GM18519 (cell line): ENCODE data around the gene TSPEAR.

Experiments
- ATAC-seq: cut with Tn5 transposase; IDR thresholded peaks from one replicate; pipeline ENCODE4 v1.9.1; 2021; ENCODE audit warnings: mild to moderate bottlenecking, moderate library complexity; ENCODE audit not compliant: unreplicated experiment, low FRiP score

The TSPEAR gene

GRCh38 chr21:44535963-44536362 lies 175.4 kb downstream of the TSPEAR start:
- no peak for ATAC-seq

DNA sequence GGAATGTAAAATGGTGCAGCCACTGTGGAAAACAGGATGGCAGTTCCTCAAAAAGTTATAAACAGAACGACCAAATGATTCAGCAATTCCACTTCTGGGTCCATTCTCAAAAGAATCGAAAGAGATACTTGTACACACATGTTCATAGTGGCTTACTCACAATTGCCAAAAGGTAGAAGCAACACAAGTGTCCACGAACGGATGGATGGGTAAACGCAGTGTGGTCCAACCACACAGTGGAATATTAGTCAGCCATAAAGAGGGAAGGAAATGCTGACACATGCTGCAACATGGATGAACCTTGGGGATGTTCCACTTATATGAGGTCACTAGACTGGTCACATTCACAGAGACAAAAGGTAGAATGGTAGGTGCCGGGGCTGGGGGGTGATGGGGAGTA lies 176.7 kb downstream of the TSPEAR start:
- ATAC-seq: no peak

DNA sequence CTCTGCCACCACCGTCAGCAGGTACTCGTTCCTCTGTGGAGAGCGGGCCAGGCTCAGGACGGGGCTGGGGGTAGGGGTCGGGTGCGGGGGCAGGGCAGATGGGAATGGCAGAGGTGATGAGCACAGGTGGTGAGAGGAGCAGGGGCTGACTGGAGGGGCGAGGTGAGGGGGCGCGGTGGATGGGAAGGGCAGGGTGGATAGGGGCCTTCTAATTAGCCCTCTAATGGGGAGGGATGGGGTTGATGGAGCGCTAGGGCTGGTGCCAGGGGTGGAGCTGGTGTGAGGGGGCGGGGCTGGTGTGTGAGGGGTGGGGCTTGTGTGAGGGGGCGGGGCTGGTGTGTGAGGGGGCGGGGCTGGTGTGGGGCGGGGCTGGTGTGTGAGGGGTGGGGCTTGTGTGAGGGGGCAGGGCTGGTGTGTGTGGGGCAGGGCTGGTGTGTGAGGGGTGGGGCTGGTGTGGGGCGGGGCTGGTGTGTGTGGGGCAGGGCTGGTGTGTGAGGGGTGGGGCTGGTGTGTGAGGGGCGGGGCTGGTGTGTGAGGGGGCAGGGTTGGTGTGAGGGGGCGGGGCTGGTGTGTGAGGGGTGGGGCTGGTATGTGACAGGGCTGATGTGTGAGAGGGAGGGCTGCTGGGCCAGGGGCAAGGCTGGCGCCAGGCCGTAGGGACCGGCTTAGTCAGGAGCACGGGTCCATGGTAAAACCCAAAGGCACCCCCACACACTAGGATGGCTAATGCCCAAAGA lies 177.3 kb downstream of the TSPEAR start:
- no peak for ATAC-seq

GRCh38 chr21:44533121-44533890 lies 178.1 kb downstream of the TSPEAR start:
- ATAC-seq: no peak

GRCh38 chr21:44532712-44533111 lies 178.7 kb downstream of the TSPEAR start:
- no peak for ATAC-seq

- no peak for ATAC-seq
Measured at GRCh38 chr21:44531606-44532564, 179.5 kb downstream of the TSPEAR start.

DNA sequence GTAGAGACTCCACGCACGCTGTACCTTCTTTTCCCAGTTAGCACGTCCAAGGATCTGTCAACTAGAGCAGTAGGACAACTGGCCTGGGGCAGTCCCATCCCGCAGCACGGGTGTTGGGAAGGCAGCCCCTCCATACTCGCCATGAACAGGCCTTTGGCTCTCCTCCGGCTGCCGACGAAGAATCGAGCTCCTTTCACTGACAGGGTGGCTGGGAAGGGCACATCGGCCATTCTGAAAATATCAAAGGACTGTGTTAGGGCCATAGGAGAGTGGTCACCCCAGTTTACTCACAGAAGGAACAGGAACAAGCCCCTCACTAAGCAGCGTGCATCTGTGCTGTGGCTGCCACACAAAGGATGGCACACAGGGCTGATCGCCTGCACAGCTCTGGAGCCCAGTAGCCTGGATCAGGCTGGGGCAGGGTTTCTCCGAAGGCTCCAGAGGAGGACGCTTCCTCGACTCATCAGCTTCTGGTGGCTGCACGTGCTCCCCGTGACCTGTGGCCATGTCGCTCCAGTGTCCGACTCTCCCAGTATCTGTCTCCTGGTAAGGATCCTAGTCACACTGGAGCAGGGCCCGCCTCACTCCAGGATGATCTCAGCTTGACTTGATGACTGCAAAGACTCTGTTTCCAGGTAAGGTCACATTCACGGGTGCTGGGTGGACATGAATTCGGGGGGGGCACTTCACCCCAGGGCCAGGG lies 180.3 kb downstream of the TSPEAR start:
- no peak for ATAC-seq

- ATAC-seq: no peak
Measured at GRCh38 chr21:44530221-44530902, 181.0 kb downstream of the TSPEAR start.

DNA sequence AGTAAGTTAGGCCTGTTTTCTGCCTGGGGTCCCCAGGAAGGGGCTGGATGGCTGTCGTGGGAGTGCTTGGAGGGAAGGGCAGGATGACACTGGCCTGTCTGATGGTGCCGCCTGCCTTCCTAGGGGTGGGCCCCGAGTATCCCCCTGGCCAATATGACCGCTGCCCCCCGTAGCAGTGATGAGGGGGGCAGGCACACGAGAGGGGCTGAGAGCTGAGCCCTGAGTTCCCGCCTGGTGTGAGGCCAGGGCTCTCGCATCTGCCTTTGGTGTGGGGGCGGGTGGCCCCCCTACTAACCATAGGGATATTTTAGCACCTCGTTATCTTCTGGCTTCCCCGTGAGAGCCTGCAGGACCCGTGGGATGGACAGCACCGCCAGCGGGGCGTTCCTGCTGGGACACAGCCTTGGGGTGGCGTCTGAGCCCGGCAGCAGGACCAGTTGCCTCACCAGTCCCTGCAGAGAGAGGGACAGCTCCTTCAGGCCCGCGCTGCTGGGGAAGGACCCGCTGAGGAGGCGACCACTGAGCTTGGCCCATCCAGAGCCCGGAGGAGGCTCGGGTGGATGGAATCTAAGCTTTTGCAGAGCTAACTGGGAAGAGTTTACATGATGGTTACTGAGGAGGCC lies 181.8 kb downstream of the TSPEAR start:
- ATAC-seq: no peak

DNA sequence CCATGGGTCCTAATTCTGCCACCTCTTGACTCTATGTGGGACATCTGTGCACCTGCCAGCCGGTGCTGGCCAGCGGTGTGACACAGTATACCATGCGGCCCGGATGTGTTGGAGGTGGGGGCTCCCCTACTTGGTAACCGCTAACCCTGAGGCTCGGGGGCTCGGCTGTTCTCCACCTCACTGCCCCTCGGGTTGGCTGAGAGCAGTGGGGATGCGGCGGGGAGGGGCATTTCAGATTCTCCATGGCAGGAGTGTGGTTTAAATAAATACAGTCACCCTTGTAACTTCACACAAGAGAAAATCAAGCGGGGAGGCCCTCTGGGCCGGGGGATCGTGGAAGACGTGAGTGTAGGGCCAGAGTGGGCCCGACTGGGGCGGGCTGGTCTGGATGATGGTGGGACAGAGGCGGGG lies 182.4 kb downstream of the TSPEAR start:
- ATAC-seq: no peak

DNA sequence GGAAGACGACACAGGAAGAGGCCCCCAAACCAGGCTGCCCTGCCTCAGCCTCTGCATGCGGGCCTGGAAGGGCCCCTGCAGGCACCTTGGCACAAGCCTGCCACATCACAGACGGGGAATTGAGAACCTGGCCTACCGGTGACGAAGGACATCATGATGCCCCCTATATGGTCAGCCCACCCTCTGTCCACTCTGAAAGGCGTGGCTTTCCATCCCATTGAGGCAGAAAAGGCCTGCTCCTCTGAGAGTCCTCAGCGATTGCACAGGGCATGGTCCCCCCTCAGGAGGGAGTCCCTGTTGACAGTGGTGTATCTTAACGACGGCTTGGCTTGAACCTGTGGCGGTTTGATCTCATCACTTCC lies 182.8 kb downstream of the TSPEAR start:
- ATAC-seq: no peak

DNA sequence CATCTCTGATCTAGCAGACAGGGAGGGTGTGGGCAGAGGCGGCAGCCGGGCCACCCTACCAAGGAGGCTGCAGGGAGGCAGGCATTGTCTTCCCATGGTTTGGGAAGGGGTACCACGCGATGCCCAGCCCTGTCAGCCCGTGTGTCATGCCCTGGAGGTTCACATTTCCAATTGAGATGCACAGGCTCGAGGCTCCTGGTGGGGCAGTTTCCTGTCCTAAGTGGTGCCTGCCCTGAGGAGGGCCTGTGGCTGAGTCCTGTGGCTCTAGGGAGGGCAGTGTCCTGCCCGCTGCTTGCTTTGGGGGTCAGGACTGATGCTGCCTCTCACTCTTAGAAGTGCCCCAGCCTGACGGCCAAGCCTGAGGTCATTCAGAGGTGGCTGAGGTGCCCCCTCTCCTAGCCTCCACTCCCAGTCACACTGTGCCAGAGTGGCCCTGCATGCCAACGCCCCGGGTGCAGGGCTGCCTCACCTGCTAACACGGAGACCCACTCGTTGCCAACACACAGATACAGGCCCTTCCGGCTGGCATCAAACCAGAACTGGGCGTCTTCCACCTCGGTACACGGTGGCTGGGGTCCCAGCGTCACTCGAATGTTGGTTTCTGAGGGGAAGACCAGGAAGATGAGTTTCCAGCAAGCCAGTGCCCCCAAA lies 183.3 kb downstream of the TSPEAR start:
- ATAC-seq: no peak

- ATAC-seq: no peak
Measured at GRCh38 chr21:44527156-44527982, 184.0 kb downstream of the TSPEAR start.

GRCh38 chr21:44526096-44526997 lies 185.0 kb downstream of the TSPEAR start:
- no peak for ATAC-seq

- ATAC-seq: no peak
Measured at GRCh38 chr21:44525391-44526095, 185.8 kb downstream of the TSPEAR start.
